OCI-LY1 (cell line): ENCODE results near the gene HIPK3.

Experiments used
- H2AFZ ChIP-seq: fragments of 200-600 bp; sonication (generic), shearing (Covaris generic); 2 replicates; pipeline ENCODE4 v1.6.0; 2014; ENCODE audit warnings: antibody characterized with exemption, mild to moderate bottlenecking, low read length
- H3F3A ChIP-seq: fragments of 200-600 bp; sonication (generic), shearing (Covaris generic); 2 replicates; pipeline ENCODE4 v1.6.0; 2014; ENCODE audit warnings: mild to moderate bottlenecking, antibody characterized with exemption, low read length, moderate library complexity; ENCODE audit not compliant: insufficient read depth
- H3K27ac ChIP-seq: fragments of 200-600 bp; sonication (generic); 2 replicates; pipeline ENCODE4 v1.5.1; 2014; ENCODE audit warnings: low read length, mixed run types, mild to moderate bottlenecking, low read depth; ENCODE audit not compliant: poor library complexity, severe bottlenecking
- H3K27me3 ChIP-seq: fragments of 200-600 bp; sonication (generic); 2 replicates; pipeline ENCODE4 v1.6.0; 2014; ENCODE audit warnings: antibody characterized with exemption, mild to moderate bottlenecking, low read length, moderate library complexity; ENCODE audit not compliant: insufficient read depth
- H3K36me3 ChIP-seq: fragments of 200-600 bp; sonication (generic); 2 replicates; pipeline ENCODE4 v1.6.1; 2014; ENCODE audit warnings: mild to moderate bottlenecking, antibody characterized with exemption, low read length, moderate library complexity, mixed read lengths; ENCODE audit not compliant: insufficient read depth
- H3K4me1 ChIP-seq: fragments of 200-600 bp; sonication (generic); 2 replicates; pipeline ENCODE4 v1.5.1; 2014; ENCODE audit warnings: mild to moderate bottlenecking, low read length, moderate library complexity; ENCODE audit not compliant: insufficient read depth, severe bottlenecking
- H3K4me2 ChIP-seq: fragments of 200-600 bp; sonication (generic), shearing (Covaris generic); 2 replicates; pipeline ENCODE4 v1.6.1; 2014; ENCODE audit warnings: low read length
- H3K4me3 ChIP-seq: fragments of 200-600 bp; sonication (generic); 2 replicates; pipeline ENCODE4 v1.5.1; 2014; ENCODE audit warnings: low read length, low read depth, mild to moderate bottlenecking, mixed read lengths; ENCODE audit not compliant: poor library complexity, severe bottlenecking
- H3K79me2 ChIP-seq: fragments of 200-600 bp; shearing (Covaris generic); 2 replicates; pipeline ENCODE4 v1.6.1; 2016; ENCODE audit warnings: mixed run types, low read length, mixed read lengths; ENCODE audit not compliant: insufficient read depth
- H3K9ac ChIP-seq: fragments of 200-600 bp; sonication (generic), shearing (Covaris generic); 2 replicates; pipeline ENCODE4 v1.6.1; 2014; ENCODE audit warnings: mild to moderate bottlenecking, low read length, mixed read lengths
- H3K9me2 ChIP-seq: fragments of 200-600 bp; sonication (generic), shearing (Covaris generic); 2 replicates; pipeline ENCODE4 v1.6.1; 2014; ENCODE audit warnings: low read depth, mild to moderate bottlenecking, low read length, mixed read lengths
- H3K9me3 ChIP-seq: fragments of 200-600 bp; shearing (Covaris generic); 2 replicates; pipeline ENCODE4 v1.6.1; 2014; ENCODE audit warnings: low read length, mixed read lengths
- H4K20me1 ChIP-seq: fragments of 200-600 bp; sonication (generic), shearing (Covaris generic); 2 replicates; pipeline ENCODE4 v1.6.0; 2016; ENCODE audit warnings: mild to moderate bottlenecking, low read length; ENCODE audit not compliant: insufficient read depth
- CTCF ChIP-seq: fragments of 200-600 bp; sonication (generic), shearing (Covaris generic); IDR thresholded peaks from 2 replicates; pipeline ENCODE4 v1.5.1; 2017; ENCODE audit warnings: mild to moderate bottlenecking, antibody characterized with exemption, low read length, moderate library complexity, mixed read lengths
- EZH2 ChIP-seq: fragments of 200-600 bp; sonication (generic), shearing (Covaris generic); IDR thresholded peaks from 2 replicates; pipeline ENCODE4 v1.8.0; 2017; ENCODE audit warnings: borderline replicate concordance, mixed run types, mild to moderate bottlenecking, antibody characterized with exemption, low read length, moderate library complexity, mixed read lengths

HIPK3 gene

GRCh38 chr11:33396361-33396760 lies 139.2 kb downstream of the HIPK3 start:
- H3F3A ChIP-seq, result no peaks in the 10 kb centered on the region
- H3K4me3 ChIP-seq, result no peak overlapping the region
- H3K4me1 ChIP-seq, result no peaks in the 10 kb centered on the region
- H3K27me3 ChIP-seq, result no peaks in the 10 kb centered on the region
- H3K27ac ChIP-seq, result no peak overlapping the region
- H4K20me1 ChIP-seq, result no peaks in the 10 kb centered on the region
- no peaks in the 10 kb centered on the region for H3K36me3 ChIP-seq
- no peak overlapping the region for H3K9ac ChIP-seq
- no peak overlapping the region for H2AFZ ChIP-seq
- TF ChIP-seq CTCF (no peak), EZH2 (no peak)
- no peaks in the 10 kb centered on the region for H3K9me2 ChIP-seq
- no peak overlapping the region for H3K4me2 ChIP-seq
- H3K9me3 ChIP-seq, result no peaks in the 10 kb centered on the region
- H3K79me2 ChIP-seq, result no peaks in the 10 kb centered on the region

GRCh38 chr11:33399421-33399820 lies 142.2 kb downstream of the HIPK3 start:
- Histone ChIP-seq H4K20me1 (no peaks in the 10 kb centered on the region), H3K9me2 (no peaks in the 10 kb centered on the region), H3K4me2 (no peak overlapping the region), H3K4me3 (no peak overlapping the region), H3F3A (no peaks in the 10 kb centered on the region), H3K36me3 (no peaks in the 10 kb centered on the region), H3K79me2 (no peaks in the 10 kb centered on the region), H3K27ac (no peak overlapping the region), H3K9ac (no peak overlapping the region), H3K9me3 (no peaks in the 10 kb centered on the region), H2AFZ (no peak overlapping the region), H3K27me3 (no peaks in the 10 kb centered on the region), H3K4me1 (no peaks in the 10 kb centered on the region)
- no peak for TF ChIP-seq EZH2

GRCh38 chr11:33402066-33402465 lies 144.9 kb downstream of the HIPK3 start:
- no peaks in the 10 kb centered on the region for H3K36me3 ChIP-seq
- no peak for TF ChIP-seq EZH2
- no peak for TF ChIP-seq CTCF
- H3K27me3 ChIP-seq, result no peaks in the 10 kb centered on the region
- H2AFZ ChIP-seq, result no peak overlapping the region
- no peak overlapping the region for H3K4me3 ChIP-seq
- H3K9me2 ChIP-seq, result no peaks in the 10 kb centered on the region
- H3F3A ChIP-seq, result no peaks in the 10 kb centered on the region
- no peaks in the 10 kb centered on the region for H3K4me1 ChIP-seq
- H3K4me2 ChIP-seq, result no peak overlapping the region
- no peaks in the 10 kb centered on the region for H4K20me1 ChIP-seq
- no peaks in the 10 kb centered on the region for H3K9me3 ChIP-seq
- no peaks in the 10 kb centered on the region for H3K79me2 ChIP-seq
- H3K9ac ChIP-seq, result no peak overlapping the region
- no peak overlapping the region for H3K27ac ChIP-seq

- H3K79me2 ChIP-seq, result no peaks in the 10 kb centered on the region
These were observed 146.2 kb downstream of the HIPK3 start for GRCh38 chr11:33403344-33403743.

More at GRCh38 chr11:33403344-33403743, 146.2 kb downstream of the HIPK3 start:
- H3K27me3 ChIP-seq, result no peaks in the 10 kb centered on the region
- no peak overlapping the region for H2AFZ ChIP-seq
- H3K4me3 ChIP-seq, result no peak overlapping the region
- no peaks in the 10 kb centered on the region for H4K20me1 ChIP-seq
- H3K9me3 ChIP-seq, result no peaks in the 10 kb centered on the region
- no peaks in the 10 kb centered on the region for H3K36me3 ChIP-seq
- no peak overlapping the region for H3K9ac ChIP-seq
- no peaks in the 10 kb centered on the region for H3K4me1 ChIP-seq
- no peak overlapping the region for H3K4me2 ChIP-seq
- TF ChIP-seq EZH2 (no peak), CTCF (no peak)
- no peaks in the 10 kb centered on the region for H3K9me2 ChIP-seq
- H3K27ac ChIP-seq, result no peak overlapping the region
- H3F3A ChIP-seq, result no peaks in the 10 kb centered on the region
